Esophagus muscularis mucosa (tissue), 4 donors: ENCODE results near the gene MAEA. TPM values are rescaled to one million over a fixed set of nuclear protein-coding genes. Genes with fewer than 3 reads are reported as not detected.

ENCODE experiments used
- DNase-seq: peaks from one replicate; pipeline ENCODE4 v3.0.0-alpha.2; 2017; ENCODE audit errors: extremely low spot score
- H3K27ac ChIP-seq, 4 donors: fragments of 200-600 bp; sonication (generic); replicated peaks in 1 of 4; 1 replicate in 3 of 4; 2 replicates in 1 of 4; pipeline ENCODE4 v1.5.1; 2016 to 2019; ENCODE audit warnings: mild to moderate bottlenecking in 1 of 4
- H3K27me3 ChIP-seq, 4 donors: fragments of 200-600 bp; sonication (generic); one replicate each; pipeline versions ENCODE4 v1.5.1 to v1.6.0; 2016 to 2019
- H3K36me3 ChIP-seq, 4 donors: fragments of 200-600 bp; sonication (generic); one replicate each; pipeline ENCODE4 v1.5.1; 2016 to 2019
- H3K4me1 ChIP-seq, 4 donors: fragments of 200-600 bp; sonication (generic); one replicate each; pipeline ENCODE4 v1.5.1; 2016 to 2019
- H3K4me3 ChIP-seq, 4 donors: fragments of 200-600 bp; sonication (generic); 1 replicate in 2 of 4; 2 replicates in 2 of 4; pipeline ENCODE4 v1.5.1; 2016 to 2019; ENCODE audit warnings: mild to moderate bottlenecking in 4 of 4, moderate library complexity in 1 of 4
- H3K9me3 ChIP-seq, 4 donors: fragments of 200-600 bp; sonication (generic); 1 replicate in 3 of 4; 2 replicates in 1 of 4; pipeline ENCODE4 v1.5.1; 2016 to 2019
- EP300 ChIP-seq: sonication (generic); formaldehyde crosslinking; IDR thresholded peaks from one replicate; pipeline ENCODE4 v1.6.1; 2017; ENCODE audit warnings: antibody characterized with exemption
- POLR2A ChIP-seq: fragments of 450-650 bp; IDR thresholded peaks from one replicate; pipeline ENCODE4 v1.6.1; 2017; ENCODE audit warnings: antibody characterized with exemption, moderate library complexity, mild to moderate bottlenecking, low read depth
- POLR2AphosphoS5 ChIP-seq, 2 donors: sonication (generic); formaldehyde crosslinking; IDR thresholded peaks; one replicate each; pipeline ENCODE4 v1.6.1; 2017; ENCODE audit warnings: antibody characterized with exemption in 2 of 2
- WGBS: methylation state at CpG from one replicate; pipeline ENCODE4 v1.1.5; 2018; 5-methylcytosine and 5-hydroxymethylcytosine counted together
- intact Hi-C: fragments of 100-400 bp; cut with DNase I; formaldehyde crosslinking; loops from one replicate; pipeline ENCODE4 v1.15.1; 2023
- total RNA-seq, 4 donors: library from RNA; depleted of rRNA; stranded (reverse); fragments of >200 nt; gene quantifications; one replicate each; pipeline versions ENCODE4 v1.1.0 to v1.2.1, GENCODE V29; 2016
- TF ChIP-seq, protein P1 (sequence below), 3 experiments: fragments of 200-600 bp in 2 of 3; fragments of 450-650 bp in 1 of 3; sonication (generic) in 2 of 3; IDR thresholded peaks; one replicate each; pipeline ENCODE4 v1.5.1; 2017 to 2019; ENCODE audit warnings: antibody characterized with exemption in 3 of 3, mild to moderate bottlenecking in 2 of 3, moderate library complexity in 1 of 3

The MAEA gene
- total RNA-seq, 4 donors from 2014 or later = 54.5 to 63.1 (median 59.8) TPM

DNA sequence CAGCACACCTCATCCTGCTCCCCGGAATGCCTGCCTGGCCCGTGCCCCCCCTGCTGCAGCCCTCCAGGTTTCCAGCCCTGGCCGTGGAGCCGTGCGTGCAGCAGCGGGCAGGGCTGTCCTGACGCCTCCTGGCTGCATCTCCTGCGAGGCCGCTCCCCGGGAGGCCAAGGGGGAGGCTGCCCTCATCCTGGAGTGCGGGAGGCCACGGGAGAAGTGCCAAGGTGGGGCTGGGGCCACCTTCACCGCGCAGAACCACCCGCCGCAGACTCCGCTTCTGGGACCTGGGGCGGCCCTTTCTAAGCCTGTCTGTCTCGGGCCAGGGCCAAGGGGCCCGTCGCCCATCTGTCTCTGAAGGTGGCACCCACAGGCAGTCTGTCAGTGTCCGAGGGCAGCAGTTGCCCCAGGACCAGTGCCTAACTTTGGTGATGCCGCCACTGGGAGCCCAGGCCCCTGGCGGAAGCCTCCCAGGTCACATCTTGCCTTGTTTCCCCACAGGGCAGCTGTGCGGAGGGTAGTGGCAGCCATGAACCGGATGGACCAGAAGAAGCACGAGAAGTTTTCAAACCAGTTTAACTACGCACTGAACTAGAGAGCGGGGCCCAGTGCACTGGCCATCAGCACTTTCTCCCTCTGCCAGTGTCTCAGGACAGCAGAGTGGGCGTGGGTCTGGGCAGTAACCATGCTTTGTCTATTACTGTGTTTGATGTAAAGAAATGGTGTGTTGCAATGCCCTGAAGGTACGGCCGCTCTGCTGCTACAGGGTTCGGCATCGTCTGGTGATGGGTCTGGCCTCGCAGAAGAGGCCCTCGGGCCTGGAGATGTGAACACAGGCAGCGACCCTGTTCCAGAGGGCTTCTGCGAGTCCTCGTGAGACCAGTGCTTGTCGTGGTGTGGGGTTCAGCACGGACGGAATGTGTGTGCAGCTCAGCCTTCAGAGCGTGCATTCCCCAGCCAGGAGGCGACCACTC lies 96.0 kb downstream of the MAEA start:
- Histone ChIP-seq H3K4me3 (no peak overlapping the region), H3K36me3 (peaks cover 24 to 92% (median 55%) of the 10 kb centered on the region in 4 donors), H3K27me3 (no peaks in the 10 kb centered on the region), H3K9me3 (peaks cover 0 to 16% (median 14%) of the 10 kb centered on the region in 4 donors), H3K27ac (no peak overlapping the region), H3K4me1 (no peaks in the 10 kb centered on the region)
- intact Hi-C loops = no loop called here
- 97% methylated on average over 29 of the region's 44 CpGs for WGBS
- DNase-seq = no peak
- TF ChIP-seq EP300 (no peak), POLR2A (no peak), POLR2AphosphoS5 (IDR thresholded peaks at IDR 0.05) (no peak)
- TF ChIP-seq, protein P1, sequence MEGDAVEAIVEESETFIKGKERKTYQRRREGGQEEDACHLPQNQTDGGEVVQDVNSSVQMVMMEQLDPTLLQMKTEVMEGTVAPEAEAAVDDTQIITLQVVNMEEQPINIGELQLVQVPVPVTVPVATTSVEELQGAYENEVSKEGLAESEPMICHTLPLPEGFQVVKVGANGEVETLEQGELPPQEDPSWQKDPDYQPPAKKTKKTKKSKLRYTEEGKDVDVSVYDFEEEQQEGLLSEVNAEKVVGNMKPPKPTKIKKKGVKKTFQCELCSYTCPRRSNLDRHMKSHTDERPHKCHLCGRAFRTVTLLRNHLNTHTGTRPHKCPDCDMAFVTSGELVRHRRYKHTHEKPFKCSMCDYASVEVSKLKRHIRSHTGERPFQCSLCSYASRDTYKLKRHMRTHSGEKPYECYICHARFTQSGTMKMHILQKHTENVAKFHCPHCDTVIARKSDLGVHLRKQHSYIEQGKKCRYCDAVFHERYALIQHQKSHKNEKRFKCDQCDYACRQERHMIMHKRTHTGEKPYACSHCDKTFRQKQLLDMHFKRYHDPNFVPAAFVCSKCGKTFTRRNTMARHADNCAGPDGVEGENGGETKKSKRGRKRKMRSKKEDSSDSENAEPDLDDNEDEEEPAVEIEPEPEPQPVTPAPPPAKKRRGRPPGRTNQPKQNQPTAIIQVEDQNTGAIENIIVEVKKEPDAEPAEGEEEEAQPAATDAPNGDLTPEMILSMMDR (IDR thresholded peaks at IDR 0.05) = no peak

Other genes starting within 250 kb of the MAEA start
- 1 to 10 TPM; 3.8 to 9.7 (median 7.3) TPM for gene RNF212, start 176.3 kb upstream of the MAEA start, total RNA-seq
- gene SPON2, start 117.3 kb upstream of the MAEA start, total RNA-seq = 10 to 100 TPM; 21.3 to 72.9 (median 58.3) TPM
- gene CTBP1, start 40.8 kb upstream of the MAEA start, total RNA-seq = 100 to 1,000 TPM; 110 to 245 (median 172) TPM
- gene UVSSA, start 57.3 kb downstream of the MAEA start, total RNA-seq = 10 to 100 TPM in 3 of 4 donors, 1 to 10 TPM in 1; 8.9 to 16.5 (median 13.1) TPM
- not detected for gene NKX1-1, start 116.6 kb downstream of the MAEA start, total RNA-seq